Globus pallidus (tissue), 1 donor: ENCODE data around the gene KCNC3.

Experiments used
- DNase-seq: peaks from one replicate; pipeline ENCODE4 v3.0.0-alpha.2; 2015; ENCODE audit warnings: low spot score

The KCNC3 gene

GRCh38 chr19:50329146-50329925 lies at the start of gene KCNC3:
KCNC3 (minus strand) TSS chr19:50329377; CDS start chr19:50329082, 295 bp downstream.
- DNase-seq = peak; percentile 99

GRCh38 chr19:50378863-50379236 lies 49.7 kb upstream of the KCNC3 start:
- no peak for DNase-seq

- no peak for DNase-seq
Measured at GRCh38 chr19:50378169-50378862, 49.1 kb upstream of the KCNC3 start.

- DNase-seq = no peak
Measured at GRCh38 chr19:50377517-50377916, 48.3 kb upstream of the KCNC3 start.

GRCh38 chr19:50377051-50377461 lies 47.9 kb upstream of the KCNC3 start:
- DNase-seq = no peak

GRCh38 chr19:50376166-50377050 lies 47.2 kb upstream of the KCNC3 start, which contains the start of gene NR1H2:
NR1H2 (plus strand) TSS chr19:50376457; CDS start chr19:50377606, 1,149 bp downstream.
- DNase-seq = peak; percentile 98

GRCh38 chr19:50371914-50372475 lies 42.8 kb upstream of the KCNC3 start:
- no peak for DNase-seq

- DNase-seq = peak; percentile 90
Measured at GRCh38 chr19:50368649-50369570, 39.7 kb upstream of the KCNC3 start.

GRCh38 chr19:50365434-50366306 lies 36.5 kb upstream of the KCNC3 start, which contains the start of gene NAPSA:
NAPSA (minus strand) TSS chr19:50365639; CDS start chr19:50365621, 18 bp downstream.
- no peak for DNase-seq

GRCh38 chr19:50362656-50363424 lies 33.7 kb upstream of the KCNC3 start:
- no peak for DNase-seq

GRCh38 chr19:50362030-50362412 lies 32.8 kb upstream of the KCNC3 start:
- DNase-seq = no peak

GRCh38 chr19:50361290-50362029 lies 32.3 kb upstream of the KCNC3 start:
- no peak for DNase-seq

- DNase-seq = no peak
Measured at GRCh38 chr19:50359328-50359818, 30.2 kb upstream of the KCNC3 start.

GRCh38 chr19:50358483-50359327 lies 29.5 kb upstream of the KCNC3 start:
- DNase-seq = peak; percentile 50

- peak; percentile 70 for DNase-seq
Measured at GRCh38 chr19:50357178-50358100, 28.3 kb upstream of the KCNC3 start.

- DNase-seq = no peak
Measured at GRCh38 chr19:50356691-50357177, 27.6 kb upstream of the KCNC3 start.
